ENCODE data around the gene HOXB7.

HOXB7 gene

GRCh38 chr17:48561884-48562810 lies 48.7 kb downstream of the HOXB7 start:
- TF ChIP-seq CTCF (conservative IDR thresholded peaks at IDR 0.05; ENCODE audit: low read depth, low read length): no peak
- Histone ChIP-seq H3K36me3 (ENCODE audit: insufficient read depth) (no peaks in the 10 kb centered on the region), H4K20me1 (ENCODE audit: insufficient read depth) (no peaks in the 10 kb centered on the region), H3K4me1 (ENCODE audit: low read depth, poor library complexity, severe bottlenecking) (no peaks in the 10 kb centered on the region), H2AFZ (ENCODE audit: low read depth) (no peak overlapping the region), H3K9ac (no peak overlapping the region), H3K27ac (no peak overlapping the region), H3K4me2 (no peak overlapping the region), H3K4me3 (IDR thresholded peaks at IDR 0.05; ENCODE audit: insufficient read depth, low read depth, low read length) (no peak overlapping the region), H3K79me2 (ENCODE audit: insufficient read depth, low read depth) (no peaks in the 10 kb centered on the region), H3K27me3 (ENCODE audit: insufficient read depth, low read depth) (no peaks in the 10 kb centered on the region)

- H3K36me3 ChIP-seq (ENCODE audit: insufficient read depth): no peaks in the 10 kb centered on the region
- H2AFZ ChIP-seq (ENCODE audit: low read depth): no peak overlapping the region
- H3K4me2 ChIP-seq: no peak overlapping the region
- H3K79me2 ChIP-seq (ENCODE audit: insufficient read depth, low read depth): no peaks in the 10 kb centered on the region
- H3K27ac ChIP-seq: no peak overlapping the region
- no peak for TF ChIP-seq CTCF (conservative IDR thresholded peaks at IDR 0.05; ENCODE audit: low read depth, low read length)
- H3K9ac ChIP-seq: no peak overlapping the region
- no peaks in the 10 kb centered on the region for H3K27me3 ChIP-seq (ENCODE audit: insufficient read depth, low read depth)
- no peaks in the 10 kb centered on the region for H4K20me1 ChIP-seq (ENCODE audit: insufficient read depth)
- H3K4me1 ChIP-seq (ENCODE audit: low read depth, poor library complexity, severe bottlenecking): no peaks in the 10 kb centered on the region
- H3K4me3 ChIP-seq (IDR thresholded peaks at IDR 0.05; ENCODE audit: insufficient read depth, low read depth, low read length): no peak overlapping the region
Observed at GRCh38 chr17:48559840-48560817, 50.7 kb downstream of the HOXB7 start.

- Histone ChIP-seq H3K27ac (no peak overlapping the region), H3K9ac (no peak overlapping the region), H3K36me3 (ENCODE audit: insufficient read depth) (no peaks in the 10 kb centered on the region), H3K4me3 (IDR thresholded peaks at IDR 0.05; ENCODE audit: insufficient read depth, low read depth, low read length) (no peak overlapping the region), H3K4me2 (no peak overlapping the region), H3K79me2 (ENCODE audit: insufficient read depth, low read depth) (no peaks in the 10 kb centered on the region), H4K20me1 (ENCODE audit: insufficient read depth) (no peaks in the 10 kb centered on the region), H3K4me1 (ENCODE audit: low read depth, poor library complexity, severe bottlenecking) (no peaks in the 10 kb centered on the region), H2AFZ (ENCODE audit: low read depth) (no peak overlapping the region), H3K27me3 (ENCODE audit: insufficient read depth, low read depth) (no peaks in the 10 kb centered on the region)
- TF ChIP-seq CTCF (conservative IDR thresholded peaks at IDR 0.05; ENCODE audit: low read depth, low read length): no peak
Observed at GRCh38 chr17:48559122-48559839, 51.5 kb downstream of the HOXB7 start.

- no peaks in the 10 kb centered on the region for H3K4me1 ChIP-seq (ENCODE audit: low read depth, poor library complexity, severe bottlenecking)
- H3K79me2 ChIP-seq (ENCODE audit: insufficient read depth, low read depth): no peaks in the 10 kb centered on the region
- H3K4me3 ChIP-seq (IDR thresholded peaks at IDR 0.05; ENCODE audit: insufficient read depth, low read depth, low read length): no peak overlapping the region
- H3K4me2 ChIP-seq: no peak overlapping the region
- no peak overlapping the region for H3K27ac ChIP-seq
- no peak overlapping the region for H3K9ac ChIP-seq
- H3K27me3 ChIP-seq (ENCODE audit: insufficient read depth, low read depth): no peaks in the 10 kb centered on the region
- no peak for TF ChIP-seq CTCF (conservative IDR thresholded peaks at IDR 0.05; ENCODE audit: low read depth, low read length)
- no peaks in the 10 kb centered on the region for H3K36me3 ChIP-seq (ENCODE audit: insufficient read depth)
- no peaks in the 10 kb centered on the region for H4K20me1 ChIP-seq (ENCODE audit: insufficient read depth)
- H2AFZ ChIP-seq (ENCODE audit: low read depth): no peak overlapping the region
Observed at GRCh38 chr17:48558831-48559121, 52.0 kb downstream of the HOXB7 start.
